MM.1S (cell line): ENCODE results near the gene LMF1.

Experiments used
- DNase-seq: peaks from one replicate; pipeline ENCODE4 v3.0.0-alpha.2; 2015
- H2AFZ ChIP-seq: fragments of 300-600 bp; sonication (generic); 2 replicates; pipeline ENCODE4 v1.6.0; 2016; ENCODE audit warnings: antibody characterized with exemption, low read length
- H3F3A ChIP-seq: fragments of 300-600 bp; sonication (generic); 2 replicates; pipeline ENCODE4 v1.6.1; 2016; ENCODE audit warnings: mild to moderate bottlenecking, antibody characterized with exemption, low read length, moderate library complexity, mixed read lengths; ENCODE audit not compliant: insufficient read depth
- H3K27ac ChIP-seq: fragments of 300-600 bp; sonication (generic); 2 replicates; pipeline ENCODE4 v1.5.1; 2016; ENCODE audit warnings: mild to moderate bottlenecking, low read length
- H3K27me3 ChIP-seq: fragments of 300-600 bp; sonication (generic); replicated peaks from 2 replicates; pipeline ENCODE4 v1.6.0; 2016; ENCODE audit warnings: low read length; ENCODE audit not compliant: insufficient read depth
- H3K36me3 ChIP-seq: fragments of 300-600 bp; sonication (generic); replicated peaks from 2 replicates; pipeline ENCODE4 v1.6.1; 2016; ENCODE audit warnings: mild to moderate bottlenecking, low read length, mixed read lengths; ENCODE audit not compliant: insufficient read depth
- H3K4me1 ChIP-seq: fragments of 300-600 bp; sonication (generic); 2 replicates; pipeline ENCODE4 v1.6.1; 2016; ENCODE audit warnings: low read length, mixed read lengths
- H3K4me2 ChIP-seq: fragments of 300-600 bp; sonication (generic); 2 replicates; pipeline ENCODE4 v1.6.0; 2016; ENCODE audit warnings: low read depth, low read length
- H3K4me3 ChIP-seq: fragments of 300-600 bp; sonication (generic); 2 replicates; pipeline ENCODE4 v1.5.1; 2016; ENCODE audit warnings: low read length, mixed read lengths
- H3K79me2 ChIP-seq: fragments of 300-600 bp; sonication (generic); 2 replicates; pipeline ENCODE4 v1.6.1; 2016; ENCODE audit warnings: mixed run types, low read length, mixed read lengths
- H3K9ac ChIP-seq: fragments of 300-600 bp; sonication (generic); 2 replicates; pipeline ENCODE4 v1.6.1; 2016; ENCODE audit warnings: low read length, mixed read lengths
- H3K9me2 ChIP-seq: fragments of 300-600 bp; sonication (generic); replicated peaks from 2 replicates; pipeline ENCODE4 v1.6.1; 2016; ENCODE audit warnings: mild to moderate bottlenecking, low read length, mixed read lengths; ENCODE audit not compliant: insufficient read depth
- H3K9me3 ChIP-seq: fragments of 300-600 bp; sonication (generic); replicated peaks from 2 replicates; pipeline ENCODE4 v1.6.1; 2016; ENCODE audit warnings: mild to moderate bottlenecking, low read length, mixed read lengths; ENCODE audit not compliant: insufficient read depth
- H4K20me1 ChIP-seq: fragments of 300-600 bp; sonication (generic); 2 replicates; pipeline ENCODE4 v1.6.1; 2016; ENCODE audit warnings: mild to moderate bottlenecking, low read length, moderate library complexity, mixed read lengths; ENCODE audit not compliant: insufficient read depth
- CTCF ChIP-seq: fragments of 300-600 bp; sonication (generic); IDR thresholded peaks from 2 replicates; pipeline ENCODE4 v1.5.1; 2016; ENCODE audit warnings: antibody characterized with exemption, low read length, mixed read lengths
- EZH2 ChIP-seq: fragments of 300-600 bp; sonication (generic); optimal IDR thresholded peaks from 2 replicates; pipeline ENCODE3; 2017; ENCODE audit warnings: low read depth, mild to moderate bottlenecking, antibody characterized with exemption, low read length, mixed read lengths
- EZH2phosphoT487 ChIP-seq: fragments of 300-600 bp; sonication (generic); IDR thresholded peaks from 2 replicates; pipeline ENCODE4 v1.6.1; 2018; ENCODE audit warnings: antibody characterized with exemption, low read length

Gene LMF1

GRCh38 chr16:896261-897199 is 74.3 kb downstream of the LMF1 start:
- Histone ChIP-seq H3K9ac (no peak overlapping the region), H4K20me1 (no peaks in the 10 kb centered on the region), H3K9me2 (no peaks in the 10 kb centered on the region), H3K4me2 (no peak overlapping the region), H3K4me3 (no peak overlapping the region), H3K27ac (no peak overlapping the region), H2AFZ (no peak overlapping the region), H3K79me2 (no peaks in the 10 kb centered on the region), H3K4me1 (no peaks in the 10 kb centered on the region), H3K36me3 (no peaks in the 10 kb centered on the region), H3K27me3 (peaks cover 71% of the 10 kb centered on the region), H3F3A (no peaks in the 10 kb centered on the region), H3K9me3 (no peaks in the 10 kb centered on the region)
- TF ChIP-seq EZH2 (no peak), EZH2phosphoT487 (no peak), CTCF (no peak)
- DNase-seq: no peak

- no peak overlapping the region for H3K9ac ChIP-seq
- no peak overlapping the region for H3K27ac ChIP-seq
- H4K20me1 ChIP-seq: no peaks in the 10 kb centered on the region
- peaks cover 72% of the 10 kb centered on the region for H3K27me3 ChIP-seq
- TF ChIP-seq EZH2 (no peak), EZH2phosphoT487 (no peak), CTCF (no peak)
- no peak overlapping the region for H3K4me2 ChIP-seq
- H3K36me3 ChIP-seq: no peaks in the 10 kb centered on the region
- DNase-seq: no peak
- H2AFZ ChIP-seq: no peak overlapping the region
- no peak overlapping the region for H3K4me3 ChIP-seq
- no peaks in the 10 kb centered on the region for H3K4me1 ChIP-seq
- H3F3A ChIP-seq: no peaks in the 10 kb centered on the region
- H3K9me3 ChIP-seq: no peaks in the 10 kb centered on the region
- H3K79me2 ChIP-seq: no peaks in the 10 kb centered on the region
- no peaks in the 10 kb centered on the region for H3K9me2 ChIP-seq
Observed at GRCh38 chr16:895371-895770, 75.4 kb downstream of the LMF1 start.

- no peak for DNase-seq
- H3K79me2 ChIP-seq: no peaks in the 10 kb centered on the region
- H4K20me1 ChIP-seq: no peaks in the 10 kb centered on the region
- H3K27ac ChIP-seq: no peak overlapping the region
- no peaks in the 10 kb centered on the region for H3K9me3 ChIP-seq
- H3F3A ChIP-seq: no peaks in the 10 kb centered on the region
- no peak overlapping the region for H3K4me2 ChIP-seq
- H3K9ac ChIP-seq: no peak overlapping the region
- TF ChIP-seq EZH2phosphoT487: no peak
- TF ChIP-seq EZH2: no peak
- no peak for TF ChIP-seq CTCF
- H3K36me3 ChIP-seq: no peaks in the 10 kb centered on the region
- no peak overlapping the region for H2AFZ ChIP-seq
- no peaks in the 10 kb centered on the region for H3K4me1 ChIP-seq
- peaks cover 73% of the 10 kb centered on the region for H3K27me3 ChIP-seq
- H3K4me3 ChIP-seq: no peak overlapping the region
- H3K9me2 ChIP-seq: no peaks in the 10 kb centered on the region
Observed at GRCh38 chr16:894841-895240, 75.9 kb downstream of the LMF1 start.
